ENCODE measurements around the gene RIOK3.

Gene RIOK3

DNA sequence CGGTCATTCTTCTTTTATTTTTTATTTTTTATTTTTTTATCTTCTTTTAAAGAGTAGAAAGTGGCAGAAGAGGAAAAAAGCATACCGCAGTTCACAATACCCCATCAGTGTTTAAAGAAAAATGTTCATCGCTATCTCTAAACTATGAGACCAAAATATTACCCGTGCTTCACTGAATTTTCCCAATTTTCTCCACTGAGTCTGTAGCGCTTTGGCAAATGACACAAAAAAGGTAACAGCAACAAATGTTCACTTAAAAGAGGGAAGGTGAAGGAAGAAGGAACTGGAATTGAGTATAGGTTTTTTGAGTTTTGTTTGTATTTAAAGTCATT, 15.1 kb upstream of the RIOK3 start:
- TF ChIP-seq, protein P1, sequence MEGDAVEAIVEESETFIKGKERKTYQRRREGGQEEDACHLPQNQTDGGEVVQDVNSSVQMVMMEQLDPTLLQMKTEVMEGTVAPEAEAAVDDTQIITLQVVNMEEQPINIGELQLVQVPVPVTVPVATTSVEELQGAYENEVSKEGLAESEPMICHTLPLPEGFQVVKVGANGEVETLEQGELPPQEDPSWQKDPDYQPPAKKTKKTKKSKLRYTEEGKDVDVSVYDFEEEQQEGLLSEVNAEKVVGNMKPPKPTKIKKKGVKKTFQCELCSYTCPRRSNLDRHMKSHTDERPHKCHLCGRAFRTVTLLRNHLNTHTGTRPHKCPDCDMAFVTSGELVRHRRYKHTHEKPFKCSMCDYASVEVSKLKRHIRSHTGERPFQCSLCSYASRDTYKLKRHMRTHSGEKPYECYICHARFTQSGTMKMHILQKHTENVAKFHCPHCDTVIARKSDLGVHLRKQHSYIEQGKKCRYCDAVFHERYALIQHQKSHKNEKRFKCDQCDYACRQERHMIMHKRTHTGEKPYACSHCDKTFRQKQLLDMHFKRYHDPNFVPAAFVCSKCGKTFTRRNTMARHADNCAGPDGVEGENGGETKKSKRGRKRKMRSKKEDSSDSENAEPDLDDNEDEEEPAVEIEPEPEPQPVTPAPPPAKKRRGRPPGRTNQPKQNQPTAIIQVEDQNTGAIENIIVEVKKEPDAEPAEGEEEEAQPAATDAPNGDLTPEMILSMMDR (IDR thresholded peaks at IDR 0.05; ENCODE audit: extremely low read depth, missing control alignments) = no peak
- DNase-seq (ENCODE audit: low spot score) = no peak

DNA sequence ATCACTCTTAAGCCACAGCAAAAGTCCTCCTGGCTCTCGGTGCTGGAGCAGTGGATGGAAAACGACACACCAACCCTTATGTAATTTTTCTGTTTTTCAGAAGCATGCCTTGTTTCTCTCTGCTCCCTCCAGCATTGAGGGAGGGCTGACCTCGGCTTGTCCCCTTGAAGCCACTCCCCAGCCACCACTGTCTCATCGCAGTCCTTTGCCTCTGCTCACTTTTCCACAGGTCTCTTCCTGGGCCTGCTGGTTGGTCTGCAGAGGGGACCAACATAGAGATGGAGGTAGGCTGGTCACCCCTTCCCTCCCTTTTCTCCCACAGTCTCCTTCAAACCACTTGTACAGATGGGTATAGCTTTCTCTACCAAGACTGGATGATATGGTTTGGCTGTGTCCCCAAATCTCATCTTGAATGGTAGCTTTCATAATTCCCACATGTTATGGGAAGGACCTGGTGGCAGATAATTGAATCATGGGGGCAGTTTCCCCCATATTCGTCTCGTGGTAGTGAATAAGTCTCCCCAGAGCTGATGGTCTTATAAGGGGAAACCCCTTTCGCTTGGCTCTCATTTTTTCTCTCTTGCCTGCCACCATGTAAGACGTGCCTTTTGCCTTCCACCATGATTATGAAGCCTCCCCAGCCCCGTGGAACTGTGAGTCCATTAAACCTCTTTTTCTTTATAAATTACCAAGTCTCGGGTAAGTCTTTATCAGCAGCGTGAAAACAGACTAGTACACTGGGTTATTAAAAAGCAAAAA, 14.3 kb upstream of the RIOK3 start:
- TF ChIP-seq, protein P1 (IDR thresholded peaks at IDR 0.05; ENCODE audit: extremely low read depth, missing control alignments) = no peak

DNA sequence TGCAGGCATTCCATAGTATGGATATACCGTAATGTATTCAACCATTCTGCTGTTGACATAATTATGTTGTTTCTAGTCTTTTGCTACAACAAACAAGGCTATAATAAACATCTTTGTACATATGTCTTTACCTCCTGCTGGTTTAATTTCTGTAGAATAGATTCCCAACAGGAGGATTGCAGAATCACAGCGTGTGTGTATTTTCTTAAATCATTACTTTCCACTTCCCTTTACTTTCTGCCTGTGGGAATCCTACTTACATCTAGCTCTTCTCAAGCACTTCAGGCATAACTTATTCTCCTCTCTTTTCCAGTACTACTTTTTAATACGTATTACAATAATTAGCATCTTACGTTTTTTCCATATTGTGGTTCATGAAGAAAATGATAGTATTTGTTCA, 13.0 kb upstream of the RIOK3 start:
- TF ChIP-seq, protein P1 (IDR thresholded peaks at IDR 0.05; ENCODE audit: extremely low read depth, missing control alignments) = no peak
- no peak for DNase-seq (ENCODE audit: low spot score)

More for the DNA sequence above, 14.3 kb upstream of the RIOK3 start:
- DNase-seq (ENCODE audit: low spot score) = no peak

DNA sequence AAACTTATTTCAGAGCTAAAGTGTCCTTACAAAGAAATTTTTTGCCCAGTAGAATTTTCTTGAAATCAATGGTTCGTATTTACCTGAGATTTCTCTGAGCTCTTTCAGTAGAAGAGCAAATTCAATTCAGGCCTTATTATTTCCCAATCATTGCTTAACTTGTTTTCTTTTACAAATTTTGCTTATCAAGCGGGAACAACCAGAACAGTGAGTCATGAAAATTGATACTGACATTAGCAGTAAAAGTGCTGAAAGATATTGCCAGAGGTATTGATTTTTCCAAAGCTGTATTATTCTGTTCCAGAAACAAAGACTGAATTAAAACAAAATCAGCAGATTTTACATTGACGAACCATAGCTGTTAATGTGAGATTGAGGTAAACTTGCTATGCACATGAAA, 10.1 kb upstream of the RIOK3 start:
- TF ChIP-seq, protein P1 (IDR thresholded peaks at IDR 0.05; ENCODE audit: extremely low read depth, missing control alignments) = no peak

DNA sequence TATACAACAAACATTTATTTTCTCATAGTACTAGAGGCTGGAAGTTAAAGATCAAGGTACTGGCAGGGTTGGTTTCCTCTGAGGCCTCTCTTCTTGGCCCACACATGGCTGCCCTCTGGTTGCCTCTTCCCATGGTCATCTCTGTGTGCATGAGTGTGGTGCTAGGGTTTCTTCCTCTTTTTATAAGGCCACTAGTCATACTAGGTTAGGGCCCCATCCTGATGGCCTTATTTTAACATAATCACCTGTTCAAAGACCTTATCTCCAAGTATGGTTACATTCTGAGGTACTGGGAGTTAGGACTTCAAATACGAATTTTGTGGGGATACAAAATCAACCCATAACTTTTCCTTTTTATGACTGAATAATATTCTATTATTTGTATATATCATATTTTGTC, 4.8 kb upstream of the RIOK3 start:
- TF ChIP-seq, protein P1 (IDR thresholded peaks at IDR 0.05; ENCODE audit: extremely low read depth, missing control alignments) = no peak
- DNase-seq (ENCODE audit: low spot score) = no peak

More for the DNA sequence above, 10.1 kb upstream of the RIOK3 start:
- DNase-seq (ENCODE audit: low spot score) = no peak

DNA sequence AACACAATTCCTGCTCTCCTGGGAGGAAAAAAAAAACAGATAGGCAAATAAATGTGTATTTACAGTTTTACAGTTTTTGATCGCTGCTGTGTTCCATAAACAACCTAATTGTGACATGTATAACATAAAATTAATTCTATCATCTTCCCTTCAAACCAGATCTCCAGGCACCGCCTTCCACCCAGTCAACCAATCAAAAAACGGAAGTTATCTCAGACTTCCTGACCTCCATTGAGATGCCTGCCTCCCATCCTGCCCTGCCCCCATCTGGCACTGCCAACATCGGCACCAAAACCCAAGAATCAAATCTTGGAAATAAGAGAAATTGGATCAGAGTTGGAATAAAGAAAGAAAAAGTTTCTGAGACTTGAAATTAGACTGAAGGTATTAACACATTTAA, 3.1 kb upstream of the RIOK3 start:
- TF ChIP-seq, protein P1 (IDR thresholded peaks at IDR 0.05; ENCODE audit: extremely low read depth, missing control alignments) = no peak
- DNase-seq (ENCODE audit: low spot score) = no peak

DNA sequence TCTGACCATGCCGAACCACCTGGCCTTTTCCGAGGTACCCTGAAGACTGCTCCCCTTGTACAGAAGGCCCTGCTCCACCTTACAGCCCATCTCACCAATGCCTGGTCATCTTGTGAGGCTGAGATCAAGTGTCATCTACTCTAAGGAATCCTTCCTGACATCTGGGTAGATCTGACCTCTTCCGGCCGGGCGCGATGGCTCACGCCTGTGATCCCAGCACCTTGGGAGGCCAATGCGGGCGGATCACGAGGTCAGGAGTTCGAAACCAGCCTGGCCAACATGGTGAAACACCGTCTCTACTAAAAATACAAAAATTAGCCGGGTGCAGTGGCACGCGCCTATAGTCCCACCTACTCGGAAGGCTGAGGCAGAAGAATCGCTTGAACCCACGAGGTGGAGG, 2.1 kb upstream of the RIOK3 start:
- no peak for DNase-seq (ENCODE audit: low spot score)
- TF ChIP-seq, protein P1 (IDR thresholded peaks at IDR 0.05; ENCODE audit: extremely low read depth, missing control alignments) = no peak
